Coronary artery (tissue), 2 donors: Measurements from ENCODE around the gene TAMALIN.

Experiments
- DNase-seq: peaks from one replicate; pipeline ENCODE4 v3.0.0-alpha.2; 2017; ENCODE audit warnings: low spot score
- H3K27ac ChIP-seq, 2 donors: fragments of 200-600 bp; sonication (generic); one replicate each; pipeline ENCODE4 v1.5.1; 2016 to 2019
- H3K4me3 ChIP-seq: fragments of 200-600 bp; sonication (generic); 2 replicates; pipeline ENCODE4 v1.5.1; 2016; ENCODE audit warnings: mild to moderate bottlenecking, moderate library complexity
- TF ChIP-seq, protein P1 (sequence below): fragments of 200-600 bp; sonication (generic); IDR thresholded peaks from one replicate; pipeline ENCODE4 v1.5.1; 2019; ENCODE audit warnings: antibody characterized with exemption

TAMALIN gene

DNA sequence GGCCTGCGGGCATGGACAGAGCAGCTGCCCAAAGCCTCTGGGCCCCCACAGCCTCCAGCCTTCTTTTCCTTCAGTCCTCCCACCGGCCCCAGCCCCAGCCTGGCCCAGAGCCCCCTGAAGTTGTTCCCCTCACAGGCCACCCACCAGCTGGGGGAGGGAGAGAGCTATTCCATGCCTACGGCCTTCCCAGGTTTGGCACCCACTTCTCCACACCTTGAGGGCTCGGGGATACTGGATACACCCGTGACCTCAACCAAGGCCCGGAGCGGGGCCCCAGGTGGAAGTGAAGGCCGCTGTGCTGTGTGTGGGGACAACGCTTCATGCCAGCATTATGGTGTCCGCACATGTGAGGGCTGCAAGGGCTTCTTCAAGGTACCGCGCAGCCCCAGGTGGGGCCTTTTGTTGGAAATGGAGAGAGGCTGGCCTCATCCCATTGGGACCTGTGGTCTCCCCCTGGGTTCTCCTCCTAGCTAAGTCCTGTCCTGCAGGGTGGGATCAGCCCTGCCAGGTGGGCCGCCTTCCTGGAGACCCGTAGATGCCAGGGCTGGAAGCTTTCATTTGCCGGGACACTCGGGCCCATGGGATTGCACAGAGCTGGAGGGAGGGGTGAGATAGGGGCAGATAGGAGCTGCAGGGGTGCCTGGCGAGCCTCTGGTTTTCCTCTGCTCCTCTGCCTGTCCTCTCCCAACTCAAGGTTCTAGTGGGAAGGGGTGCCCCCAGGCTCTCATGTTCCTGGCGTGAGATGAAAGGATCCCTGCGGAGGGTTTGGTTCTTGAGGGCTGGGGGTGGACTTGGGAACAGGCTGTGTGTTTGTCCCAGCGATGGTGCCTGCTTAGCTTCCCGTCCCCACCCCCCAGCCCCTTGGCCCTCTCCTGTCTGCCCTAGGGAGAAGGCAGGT is 48.3 kb downstream of the TAMALIN start:
- peak overlapping the region; percentile 79 for H3K4me3 ChIP-seq
- H3K27ac ChIP-seq = peak overlapping the region; percentile 94 to 99
- DNase-seq = peak; percentile 79
- TF ChIP-seq, protein P1, sequence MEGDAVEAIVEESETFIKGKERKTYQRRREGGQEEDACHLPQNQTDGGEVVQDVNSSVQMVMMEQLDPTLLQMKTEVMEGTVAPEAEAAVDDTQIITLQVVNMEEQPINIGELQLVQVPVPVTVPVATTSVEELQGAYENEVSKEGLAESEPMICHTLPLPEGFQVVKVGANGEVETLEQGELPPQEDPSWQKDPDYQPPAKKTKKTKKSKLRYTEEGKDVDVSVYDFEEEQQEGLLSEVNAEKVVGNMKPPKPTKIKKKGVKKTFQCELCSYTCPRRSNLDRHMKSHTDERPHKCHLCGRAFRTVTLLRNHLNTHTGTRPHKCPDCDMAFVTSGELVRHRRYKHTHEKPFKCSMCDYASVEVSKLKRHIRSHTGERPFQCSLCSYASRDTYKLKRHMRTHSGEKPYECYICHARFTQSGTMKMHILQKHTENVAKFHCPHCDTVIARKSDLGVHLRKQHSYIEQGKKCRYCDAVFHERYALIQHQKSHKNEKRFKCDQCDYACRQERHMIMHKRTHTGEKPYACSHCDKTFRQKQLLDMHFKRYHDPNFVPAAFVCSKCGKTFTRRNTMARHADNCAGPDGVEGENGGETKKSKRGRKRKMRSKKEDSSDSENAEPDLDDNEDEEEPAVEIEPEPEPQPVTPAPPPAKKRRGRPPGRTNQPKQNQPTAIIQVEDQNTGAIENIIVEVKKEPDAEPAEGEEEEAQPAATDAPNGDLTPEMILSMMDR = no peak

DNA sequence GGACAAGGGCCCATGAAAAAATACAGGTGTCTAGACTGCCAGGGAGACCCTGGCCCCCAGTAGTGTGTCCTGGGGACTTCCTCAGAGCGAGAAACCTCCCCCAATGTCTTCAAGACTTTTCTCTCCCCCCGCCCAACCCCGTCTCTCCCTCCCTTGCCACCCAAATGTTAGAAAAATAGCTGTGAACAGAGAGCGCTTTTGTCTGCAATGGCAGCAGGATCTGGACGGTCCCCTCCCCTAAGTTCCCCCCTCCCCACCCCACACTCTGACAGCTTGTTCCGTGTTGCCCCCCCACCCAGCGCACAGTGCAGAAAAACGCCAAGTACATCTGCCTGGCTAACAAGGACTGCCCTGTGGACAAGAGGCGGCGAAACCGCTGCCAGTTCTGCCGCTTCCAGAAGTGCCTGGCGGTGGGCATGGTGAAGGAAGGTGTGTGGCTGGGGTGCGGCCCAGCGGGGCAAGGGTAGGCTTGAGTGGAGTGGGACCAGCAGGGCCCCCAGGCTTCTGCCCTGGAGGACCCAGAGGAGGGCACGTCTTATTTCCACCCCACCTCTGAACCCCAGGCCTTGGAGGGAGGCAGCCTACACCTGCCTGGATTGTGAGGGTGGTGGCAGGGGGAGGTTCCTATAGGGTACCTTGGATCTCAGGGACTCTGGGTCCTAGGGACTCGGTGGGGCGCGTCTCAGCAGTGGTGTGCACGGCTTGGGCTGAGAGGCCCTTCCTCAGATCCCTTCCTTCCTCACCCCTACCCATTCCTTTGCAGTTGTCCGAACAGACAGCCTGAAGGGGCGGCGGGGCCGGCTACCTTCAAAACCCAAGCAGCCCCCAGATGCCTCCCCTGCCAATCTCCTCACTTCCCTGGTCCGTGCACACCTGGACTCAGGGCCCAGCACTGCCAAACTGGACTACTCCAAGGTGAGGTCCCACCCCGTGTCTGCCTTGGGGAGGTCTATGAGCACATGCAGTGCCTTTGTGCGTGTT is 49.3 kb downstream of the TAMALIN start:
- H3K4me3 ChIP-seq = peak overlapping the region; percentile 79
- TF ChIP-seq, protein P1 = no peak
- peak overlapping the region in 1 of 2 donors; percentile 94 for H3K27ac ChIP-seq
- DNase-seq = peak; percentile 81

DNA sequence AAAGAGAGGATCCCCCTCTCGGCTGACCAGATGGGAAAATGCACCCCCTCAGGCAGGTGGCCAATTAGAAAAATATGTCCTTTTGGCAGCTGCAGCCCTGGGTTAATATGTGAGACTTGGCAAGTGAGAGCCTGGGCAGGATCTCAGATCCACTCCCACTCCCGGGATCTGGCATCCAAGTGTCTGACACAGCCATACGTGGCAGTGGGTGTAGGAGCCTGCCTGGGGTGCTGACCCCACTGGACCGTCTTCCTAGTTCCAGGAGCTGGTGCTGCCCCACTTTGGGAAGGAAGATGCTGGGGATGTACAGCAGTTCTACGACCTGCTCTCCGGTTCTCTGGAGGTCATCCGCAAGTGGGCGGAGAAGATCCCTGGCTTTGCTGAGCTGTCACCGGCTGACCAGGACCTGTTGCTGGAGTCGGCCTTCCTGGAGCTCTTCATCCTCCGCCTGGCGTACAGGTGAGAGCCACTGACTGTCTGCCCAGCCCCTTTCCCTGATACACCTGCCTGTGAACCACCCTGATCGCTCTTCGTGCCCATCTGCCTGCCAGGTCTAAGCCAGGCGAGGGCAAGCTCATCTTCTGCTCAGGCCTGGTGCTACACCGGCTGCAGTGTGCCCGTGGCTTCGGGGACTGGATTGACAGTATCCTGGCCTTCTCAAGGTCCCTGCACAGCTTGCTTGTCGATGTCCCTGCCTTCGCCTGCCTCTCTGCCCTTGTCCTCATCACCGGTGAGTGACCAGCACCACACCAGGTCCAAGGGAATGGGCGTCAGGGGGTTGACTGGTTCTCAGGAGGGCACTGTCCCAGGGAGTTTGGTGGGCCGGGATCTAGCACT is 50.3 kb downstream of the TAMALIN start:
- peak; percentile 81 for DNase-seq
- Histone ChIP-seq H3K27ac (peak overlapping the region; percentile 5 to 94), H3K4me3 (peak overlapping the region; percentile 38)
- TF ChIP-seq, protein P1 = no peak

DNA sequence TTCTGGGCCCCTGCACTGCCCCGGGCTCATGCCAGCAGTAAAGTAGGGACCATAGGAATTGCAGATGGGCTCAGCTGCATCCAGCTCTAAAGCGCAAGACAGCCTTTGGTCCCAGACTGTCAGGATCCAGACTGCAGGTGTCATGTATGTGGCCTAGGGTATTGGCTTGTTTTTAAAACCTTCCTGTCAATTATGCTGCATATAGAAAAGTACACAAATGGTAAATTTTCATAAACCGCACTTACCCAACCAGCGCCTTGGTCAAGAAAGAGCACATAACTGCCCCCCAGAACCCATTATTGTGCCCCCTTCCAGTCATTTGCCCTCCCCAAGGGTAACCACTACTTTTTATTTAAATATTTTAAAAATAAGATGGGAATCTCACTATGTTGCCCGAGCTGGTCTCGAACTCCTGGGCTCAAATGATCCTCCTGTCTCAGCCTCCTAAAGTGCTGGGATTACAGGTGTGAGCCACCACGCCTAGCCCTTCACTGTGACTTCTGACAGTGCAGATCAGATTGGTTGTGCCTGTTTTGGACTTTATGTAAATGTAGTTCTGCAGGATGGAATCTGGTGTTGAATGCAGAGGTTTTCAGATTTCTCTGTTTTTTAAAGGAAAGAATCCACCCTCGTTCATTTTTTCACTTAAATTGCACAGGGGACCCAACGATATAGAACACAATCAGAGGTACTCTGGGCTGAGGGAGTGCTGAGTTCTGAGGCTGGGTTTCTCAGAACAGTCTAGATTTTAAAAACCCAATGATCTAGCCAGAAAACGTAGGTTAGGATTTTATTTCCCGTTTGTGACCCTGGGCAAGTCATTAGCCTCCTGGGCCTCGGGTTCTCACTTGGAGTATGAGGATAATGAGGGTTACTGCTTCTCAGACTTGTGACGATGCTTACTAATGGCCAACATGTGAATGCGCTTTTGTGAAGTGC is 51.2 kb downstream of the TAMALIN start:
- H3K4me3 ChIP-seq = peak overlapping the region; percentile 38
- no peak for DNase-seq
- H3K27ac ChIP-seq = peak overlapping the region; percentile 5 to 94
- TF ChIP-seq, protein P1 = no peak

DNA sequence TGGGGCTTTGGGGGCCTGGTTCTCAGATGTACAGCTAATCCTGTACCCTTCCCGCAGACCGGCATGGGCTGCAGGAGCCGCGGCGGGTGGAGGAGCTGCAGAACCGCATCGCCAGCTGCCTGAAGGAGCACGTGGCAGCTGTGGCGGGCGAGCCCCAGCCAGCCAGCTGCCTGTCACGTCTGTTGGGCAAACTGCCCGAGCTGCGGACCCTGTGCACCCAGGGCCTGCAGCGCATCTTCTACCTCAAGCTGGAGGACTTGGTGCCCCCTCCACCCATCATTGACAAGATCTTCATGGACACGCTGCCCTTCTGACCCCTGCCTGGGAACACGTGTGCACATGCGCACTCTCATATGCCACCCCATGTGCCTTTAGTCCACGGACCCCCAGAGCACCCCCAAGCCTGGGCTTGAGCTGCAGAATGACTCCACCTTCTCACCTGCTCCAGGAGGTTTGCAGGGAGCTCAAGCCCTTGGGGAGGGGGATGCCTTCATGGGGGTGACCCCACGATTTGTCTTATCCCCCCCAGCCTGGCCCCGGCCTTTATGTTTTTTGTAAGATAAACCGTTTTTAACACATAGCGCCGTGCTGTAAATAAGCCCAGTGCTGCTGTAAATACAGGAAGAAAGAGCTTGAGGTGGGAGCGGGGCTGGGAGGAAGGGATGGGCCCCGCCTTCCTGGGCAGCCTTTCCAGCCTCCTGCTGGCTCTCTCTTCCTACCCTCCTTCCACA is 52.0 kb downstream of the TAMALIN start:
- Histone ChIP-seq H3K27ac (no peak overlapping the region), H3K4me3 (no peak overlapping the region)
- peak; percentile 81 for DNase-seq
- TF ChIP-seq, protein P1 = no peak
